ENCODE results near the gene SLC9A9.
"Not testable (repeated sequence)": the region's sequence is repeated elsewhere in the genome, so short reads cannot be mapped to it uniquely, and the experiment has no call there.

Gene SLC9A9

DNA sequence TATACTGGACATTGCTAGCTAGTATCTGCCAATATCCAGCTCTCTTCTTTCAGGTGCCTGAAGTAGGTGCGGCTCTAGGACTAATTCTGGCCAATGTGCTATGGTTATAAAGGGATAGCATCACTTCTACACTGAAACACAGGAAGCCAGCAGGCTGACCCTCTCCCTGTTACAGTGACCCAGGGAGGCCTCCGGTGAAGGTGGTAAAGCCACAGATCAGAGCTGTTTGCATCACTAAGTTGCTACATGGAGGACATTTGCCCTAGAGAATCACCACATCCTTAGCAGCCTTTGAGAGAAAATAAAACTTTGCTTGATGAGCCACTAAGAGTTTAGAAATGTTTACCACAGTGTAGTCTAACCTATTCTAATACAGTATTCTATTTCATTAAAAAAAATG lies 567.3 kb downstream of the SLC9A9 start:
- DNase-seq (ENCODE audit: low spot score) = no peak

DNA sequence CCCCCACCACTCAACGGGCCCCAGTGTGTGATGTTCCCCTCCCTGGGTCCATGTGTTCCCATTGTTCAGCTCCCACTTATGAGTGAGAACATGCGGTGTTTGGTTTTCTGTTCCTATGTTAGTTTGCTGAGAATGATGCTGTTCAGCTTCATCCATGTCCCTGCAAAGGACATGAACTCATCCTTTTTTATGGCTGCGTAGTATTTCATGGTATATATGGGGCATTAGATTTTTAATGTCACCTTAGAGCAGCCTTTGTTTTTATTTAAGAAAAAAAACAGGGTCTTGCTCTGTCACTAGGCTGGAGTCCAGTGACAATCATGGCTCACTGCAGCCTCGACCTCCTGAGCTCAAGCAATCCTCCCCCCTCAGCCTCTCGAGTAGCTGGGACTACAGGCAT lies 568.7 kb downstream of the SLC9A9 start:
- DNase-seq (ENCODE audit: low spot score) = not testable (repeated sequence)

DNA sequence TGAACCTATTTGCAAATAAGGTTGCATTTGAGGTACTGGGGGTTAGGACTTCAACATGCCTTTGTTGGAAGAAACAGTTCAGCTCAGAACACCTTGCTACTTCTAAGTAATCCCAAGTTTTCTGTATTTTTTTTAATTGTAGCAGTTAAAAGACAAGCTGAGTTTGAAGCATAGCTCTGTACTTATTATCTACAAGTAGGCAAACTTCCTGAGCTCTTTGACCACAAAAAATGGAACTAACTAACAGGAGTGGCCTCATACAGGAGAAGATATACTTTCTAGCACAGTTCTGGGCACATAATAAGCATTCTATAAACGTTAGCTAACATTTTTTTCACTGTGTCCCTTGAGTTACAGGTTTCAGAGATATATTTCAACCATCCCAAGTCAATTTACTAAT lies 569.5 kb downstream of the SLC9A9 start:
- DNase-seq (ENCODE audit: low spot score) = no peak

DNA sequence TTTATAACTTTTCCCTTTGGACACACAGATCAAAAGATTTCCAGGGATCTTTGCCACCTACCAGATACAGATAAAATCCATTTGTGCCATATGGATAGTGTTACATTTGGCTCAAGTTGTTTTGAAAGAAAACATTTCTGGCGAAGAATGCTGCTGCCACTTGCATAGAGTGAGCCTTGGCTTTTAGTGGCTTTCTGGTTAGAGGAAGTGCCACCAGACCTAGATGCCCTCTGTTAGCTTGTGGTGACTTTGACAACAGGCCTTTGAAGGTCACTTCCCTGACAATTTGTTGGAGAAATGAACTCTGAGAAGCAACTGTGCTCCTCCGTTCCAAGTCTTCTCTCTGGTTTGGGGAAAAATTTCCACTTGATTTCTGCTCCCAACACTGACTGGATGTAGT lies 570.7 kb downstream of the SLC9A9 start:
- DNase-seq (ENCODE audit: low spot score) = no peak

DNA sequence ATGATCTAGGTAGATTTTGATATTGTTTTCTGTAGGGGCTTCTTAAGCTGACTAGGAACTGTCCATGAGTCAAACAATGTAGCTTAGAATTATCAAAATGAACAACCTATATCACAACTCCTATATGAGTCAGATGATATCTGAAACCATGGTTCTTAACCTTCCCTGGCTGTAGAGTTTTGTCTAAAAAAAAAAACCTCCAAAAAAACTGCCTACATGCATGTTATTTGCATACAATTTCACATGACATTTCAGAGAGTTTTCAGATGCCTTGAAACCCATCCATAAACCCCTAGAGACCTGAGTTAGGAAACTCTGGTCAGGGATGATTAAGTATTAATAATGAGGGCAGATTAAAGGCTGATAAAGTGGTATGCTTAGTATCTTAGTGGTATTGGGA lies 571.7 kb downstream of the SLC9A9 start:
- no peak for DNase-seq (ENCODE audit: low spot score)

DNA sequence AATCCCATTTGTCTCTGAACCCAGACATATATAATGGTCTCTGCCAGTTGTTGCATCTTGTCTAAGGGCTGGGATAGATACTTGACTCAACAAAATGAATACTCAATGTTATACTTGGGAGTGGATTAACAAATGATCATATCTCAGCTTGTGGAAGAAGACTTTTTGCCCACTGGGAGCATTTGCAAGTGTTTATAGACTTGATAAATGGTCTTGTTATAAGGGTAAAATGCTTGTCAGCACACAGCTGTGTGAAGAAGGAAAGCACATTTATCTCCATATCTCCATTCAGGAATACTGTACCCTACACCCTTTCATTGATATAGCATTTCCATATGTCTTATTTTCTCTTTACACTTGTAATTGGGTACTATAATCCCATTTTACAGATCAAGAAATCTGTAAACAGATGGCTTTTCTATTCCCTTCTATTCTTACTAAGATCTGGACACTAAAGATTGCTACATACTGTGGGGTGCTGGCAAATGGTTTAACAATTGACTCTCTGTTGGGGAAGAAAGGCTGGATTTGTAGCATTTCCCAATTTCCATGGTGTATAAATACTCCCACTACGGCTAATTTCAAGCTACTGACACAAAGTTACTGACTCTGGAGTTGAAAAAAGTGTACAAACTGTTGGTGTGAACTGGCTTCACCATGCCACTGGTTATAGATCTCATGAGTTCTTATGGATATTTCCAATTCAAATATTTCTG lies 574.1 kb downstream of the SLC9A9 start:
- DNase-seq (ENCODE audit: low spot score) = no peak

DNA sequence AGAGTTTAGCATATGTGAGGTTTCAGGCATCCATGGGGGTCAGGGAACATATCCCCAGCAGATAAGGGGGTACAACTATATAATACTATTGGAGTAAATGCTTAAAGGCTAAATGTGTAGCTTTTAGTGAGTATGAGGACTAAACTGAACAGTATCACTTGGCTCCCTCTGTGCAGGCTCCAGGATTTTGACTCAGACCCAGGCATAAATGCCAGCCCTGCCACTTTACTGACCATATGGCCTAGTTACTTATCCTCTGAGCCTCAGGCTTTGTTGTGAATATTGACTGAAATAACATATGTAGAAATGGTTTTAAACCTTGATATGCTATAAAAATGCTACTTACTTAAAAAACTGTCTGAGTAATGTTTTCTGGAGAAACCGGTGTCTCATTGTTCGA lies 577.1 kb downstream of the SLC9A9 start:
- no peak for DNase-seq (ENCODE audit: low spot score)

DNA sequence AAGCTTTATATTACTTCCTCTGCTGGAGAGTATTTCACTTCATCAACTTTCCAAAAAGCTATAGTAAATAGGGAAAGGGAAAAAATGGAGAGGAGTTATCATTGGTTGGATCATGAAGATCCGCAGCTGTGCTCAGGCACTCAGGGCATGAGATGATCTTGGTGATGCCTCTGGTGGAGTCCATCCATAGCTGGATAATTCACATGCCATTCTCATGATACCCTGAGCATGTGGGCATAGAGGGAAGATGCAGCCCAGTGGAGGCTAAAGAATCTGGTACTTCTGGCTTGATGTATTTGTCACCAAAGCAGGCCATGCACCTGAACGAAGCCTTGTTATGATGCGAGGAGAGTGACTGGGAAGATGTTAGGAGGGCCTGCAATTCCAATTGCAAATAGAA lies 578.5 kb downstream of the SLC9A9 start:
- DNase-seq (ENCODE audit: low spot score) = no peak

DNA sequence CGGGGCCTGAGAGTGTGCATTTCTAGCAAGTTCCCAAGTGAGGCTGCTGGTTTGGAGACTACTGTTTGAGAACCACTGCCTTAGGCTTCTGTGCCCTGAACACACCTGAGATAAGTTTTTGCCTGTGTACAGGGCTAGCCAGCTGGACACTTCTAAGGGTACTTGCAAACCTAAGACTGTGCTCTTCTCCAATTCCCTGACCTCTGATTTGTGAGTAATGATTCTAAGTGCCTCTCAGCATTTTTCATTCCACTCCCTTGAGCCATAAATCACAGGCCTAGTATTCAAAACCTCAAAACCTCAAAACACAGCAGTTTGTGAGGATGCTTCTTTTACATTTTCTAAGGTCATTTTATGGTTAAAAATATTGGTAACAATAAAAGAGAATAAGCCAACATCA lies 580.3 kb downstream of the SLC9A9 start:
- no peak for DNase-seq (ENCODE audit: low spot score)

DNA sequence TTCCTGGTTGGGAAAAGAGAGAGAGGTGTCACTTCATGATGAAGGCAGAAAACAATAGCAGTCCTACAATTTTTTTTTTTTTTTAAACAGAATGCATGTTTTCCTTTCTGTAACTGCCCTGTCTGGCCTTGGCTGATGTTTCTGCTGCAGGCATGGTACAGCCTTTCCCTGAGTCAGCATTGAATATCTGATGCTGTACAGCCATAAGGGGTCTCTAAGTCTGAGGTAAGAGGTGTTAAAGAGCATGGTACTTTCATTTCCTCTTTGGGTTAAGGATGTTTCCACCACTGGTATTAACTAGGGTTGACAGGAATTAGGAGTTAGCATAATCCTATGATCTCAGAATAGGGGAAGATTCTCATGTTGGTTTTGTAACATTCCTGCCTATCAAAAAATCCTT lies 581.3 kb downstream of the SLC9A9 start:
- DNase-seq (ENCODE audit: low spot score) = no peak

DNA sequence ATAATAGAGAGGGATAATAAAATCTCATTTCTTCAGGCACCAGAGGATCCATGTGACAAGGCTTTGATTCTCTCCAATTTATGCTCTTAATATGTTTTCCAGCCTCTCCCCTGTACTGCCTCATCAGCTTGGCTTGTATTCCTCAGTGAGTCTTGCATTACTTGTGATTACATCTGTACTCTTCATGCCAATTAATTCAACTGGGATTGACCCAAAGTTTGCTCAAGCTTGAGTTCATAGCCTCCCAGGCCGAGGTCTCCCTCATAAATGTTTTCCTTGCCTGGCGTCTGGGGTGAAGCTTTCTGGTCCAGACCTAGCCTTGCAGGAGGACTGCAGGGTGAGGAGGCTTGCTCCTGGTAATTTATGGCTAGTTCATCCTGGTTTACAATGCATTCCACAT lies 581.8 kb downstream of the SLC9A9 start:
- DNase-seq (ENCODE audit: low spot score) = no peak

DNA sequence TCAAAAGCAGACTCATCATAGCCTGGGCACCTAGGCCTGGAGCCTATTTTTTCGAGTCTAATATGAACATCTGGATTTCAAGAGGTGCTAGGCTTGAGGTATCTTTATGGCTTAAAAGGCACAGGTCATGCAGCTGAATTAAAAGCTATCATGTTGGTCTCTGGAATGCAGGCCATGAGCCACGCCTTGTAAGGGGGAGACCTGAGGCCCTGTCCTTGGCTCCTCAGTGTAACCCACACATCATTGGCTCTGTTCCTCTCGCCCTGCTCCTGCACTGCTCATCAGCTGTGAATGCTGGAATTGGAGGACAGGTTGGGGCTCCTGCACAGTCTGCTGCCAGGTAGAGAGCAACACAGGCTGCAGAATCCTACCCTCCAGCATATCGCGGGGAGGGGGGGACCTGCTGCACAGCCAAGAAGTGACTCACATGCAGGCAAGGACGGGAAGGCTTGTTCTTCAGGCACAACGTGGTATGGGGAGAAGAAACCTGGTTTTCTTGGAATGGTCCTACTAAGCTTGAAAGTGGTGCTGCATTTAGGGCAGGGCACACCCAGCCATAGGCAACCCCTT lies 582.7 kb downstream of the SLC9A9 start:
- DNase-seq (ENCODE audit: low spot score) = no peak

DNA sequence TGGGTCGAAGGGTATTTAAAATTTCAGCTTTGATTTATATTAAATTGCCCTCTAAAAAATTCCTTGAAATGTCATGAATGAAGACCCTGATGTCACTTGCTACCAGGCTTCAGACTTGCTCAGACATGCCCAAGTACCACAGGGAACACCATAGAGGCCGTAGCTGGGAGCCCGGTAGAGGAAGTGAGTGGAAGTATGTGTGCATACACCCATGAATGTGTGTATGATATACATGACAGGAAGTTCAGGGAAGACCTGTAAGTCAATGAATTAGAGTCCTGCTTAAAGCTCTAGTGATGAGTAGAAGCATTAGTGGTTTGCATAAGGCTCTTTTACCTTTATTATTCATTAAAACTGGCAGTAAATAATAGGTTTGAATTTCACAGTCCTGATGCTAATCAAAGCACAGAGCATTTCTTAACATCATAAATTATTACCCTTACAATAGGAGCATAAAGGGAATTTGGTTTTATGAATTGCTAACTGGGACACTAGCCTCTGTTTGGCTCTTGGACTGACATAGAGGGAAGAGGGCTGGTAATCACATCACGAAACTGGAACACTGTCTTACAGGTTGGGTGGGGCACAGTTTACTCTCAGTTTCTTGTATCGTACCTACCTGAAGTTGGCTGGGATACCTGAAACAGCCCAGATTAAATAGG lies 584.3 kb downstream of the SLC9A9 start:
- DNase-seq (ENCODE audit: low spot score) = no peak

DNA sequence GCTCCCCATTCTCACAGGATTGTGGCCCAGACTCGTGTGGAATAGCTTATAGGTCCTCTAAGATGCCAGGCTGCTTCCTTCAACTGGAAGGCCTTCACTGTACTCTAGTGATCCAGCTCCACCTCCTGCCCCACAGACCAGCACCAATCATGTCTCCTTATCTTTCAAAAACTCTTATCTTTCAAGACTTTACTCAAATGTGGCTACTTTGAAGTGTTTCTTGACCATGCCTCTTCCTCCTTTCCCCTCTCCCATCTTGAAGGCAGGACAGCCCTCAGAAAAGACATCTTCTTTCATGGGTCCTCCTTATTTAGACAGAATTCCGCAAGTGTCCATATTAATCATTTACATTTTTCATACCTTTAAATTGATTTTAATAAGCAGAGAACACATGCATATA lies 586.4 kb downstream of the SLC9A9 start:
- no peak for DNase-seq (ENCODE audit: low spot score)

DNA sequence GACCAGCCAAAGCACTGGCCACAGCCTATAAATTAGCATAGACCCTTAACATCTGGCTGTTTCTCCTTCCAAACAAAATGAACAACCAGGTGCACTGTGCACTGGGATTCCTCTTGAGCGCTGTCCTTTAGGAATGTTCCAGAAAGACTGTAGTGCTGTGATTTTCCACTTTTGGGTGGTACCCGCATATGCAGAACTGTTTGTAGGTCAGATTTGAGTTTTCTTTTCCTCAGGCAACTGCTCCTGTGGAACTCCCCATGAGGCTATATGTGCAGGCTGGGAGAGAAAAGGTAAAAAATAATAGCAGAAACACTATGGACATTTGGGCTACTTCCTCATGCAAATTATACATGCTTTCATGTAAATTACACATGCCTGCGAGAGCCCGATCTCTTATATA lies 589.6 kb downstream of the SLC9A9 start:
- DNase-seq (ENCODE audit: low spot score) = no peak

DNA sequence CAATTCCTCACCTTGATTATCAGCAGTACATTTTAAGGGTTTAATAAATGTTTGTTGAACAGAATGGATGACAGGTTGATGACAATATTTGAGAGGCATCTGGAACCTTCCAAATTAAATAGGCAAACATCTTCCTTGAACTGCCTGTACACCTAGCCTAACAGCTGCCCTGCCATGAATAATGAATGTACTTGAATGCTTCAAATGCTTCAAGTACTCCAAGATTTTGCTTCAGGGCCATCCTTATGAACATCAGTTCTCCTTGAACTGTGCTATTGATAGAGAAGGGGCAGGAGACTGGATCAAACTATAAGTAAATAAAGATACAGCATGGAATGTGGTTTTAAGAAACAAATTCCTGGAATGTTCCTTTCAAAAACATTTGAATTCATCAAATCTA lies 591.9 kb downstream of the SLC9A9 start:
- DNase-seq (ENCODE audit: low spot score) = no peak

DNA sequence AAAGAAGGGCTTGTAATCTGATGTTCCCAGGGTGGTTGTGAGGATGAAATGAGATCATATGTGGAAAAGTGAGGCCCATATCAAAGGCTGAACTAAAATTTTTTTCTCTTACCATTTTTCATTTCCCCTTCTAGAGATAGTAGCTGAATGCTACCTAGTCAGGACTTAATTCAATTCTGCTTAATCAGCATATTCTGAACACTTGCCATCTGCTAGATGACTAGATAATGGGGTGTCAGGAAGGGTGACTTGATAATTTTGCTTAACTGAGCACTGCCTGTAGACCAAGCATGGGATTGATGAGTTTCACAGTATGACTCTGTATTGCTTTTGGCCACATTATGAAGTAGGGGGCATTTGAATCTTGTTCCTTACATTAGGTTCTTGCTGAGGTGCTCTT lies 592.5 kb downstream of the SLC9A9 start:
- no peak for DNase-seq (ENCODE audit: low spot score)

DNA sequence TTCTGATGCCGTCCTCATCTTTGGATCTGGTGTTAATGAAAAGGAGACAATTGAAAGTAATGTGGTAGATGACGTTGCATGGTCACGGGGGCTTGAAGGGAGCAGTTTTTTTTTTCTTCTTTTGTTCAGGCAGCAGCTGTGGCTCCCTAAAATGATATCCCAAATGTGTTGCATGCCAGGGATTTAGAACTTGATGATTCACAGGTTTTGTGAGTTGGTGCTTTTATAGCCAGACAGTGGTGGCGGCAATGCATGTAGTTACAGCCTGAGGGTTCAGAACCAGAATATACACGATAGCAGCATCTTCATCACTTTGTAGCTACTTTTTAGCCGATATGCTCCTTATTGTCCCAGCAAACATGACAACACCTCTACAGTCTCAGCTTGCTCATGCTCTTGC lies 595.3 kb downstream of the SLC9A9 start:
- no peak for DNase-seq (ENCODE audit: low spot score)

DNA sequence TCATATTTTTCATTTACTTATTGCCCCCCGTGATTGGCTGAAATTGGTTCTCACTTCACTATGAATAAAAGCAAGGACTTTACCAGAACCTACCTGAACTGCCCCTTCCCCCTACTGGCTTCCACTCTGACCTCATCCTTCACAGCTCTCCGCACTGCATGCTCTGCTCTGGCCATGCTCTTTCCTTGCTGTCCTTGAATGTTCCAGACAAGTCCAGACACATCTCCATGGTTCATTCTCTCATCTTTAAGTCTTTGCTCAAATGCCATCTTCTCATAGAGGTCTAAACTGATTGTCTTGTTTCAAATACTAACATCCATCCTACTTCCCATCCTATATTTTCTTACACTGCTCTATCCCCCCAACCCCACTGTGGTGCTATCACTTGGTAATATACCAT lies 599.3 kb downstream of the SLC9A9 start:
- no peak for DNase-seq (ENCODE audit: low spot score)

DNA sequence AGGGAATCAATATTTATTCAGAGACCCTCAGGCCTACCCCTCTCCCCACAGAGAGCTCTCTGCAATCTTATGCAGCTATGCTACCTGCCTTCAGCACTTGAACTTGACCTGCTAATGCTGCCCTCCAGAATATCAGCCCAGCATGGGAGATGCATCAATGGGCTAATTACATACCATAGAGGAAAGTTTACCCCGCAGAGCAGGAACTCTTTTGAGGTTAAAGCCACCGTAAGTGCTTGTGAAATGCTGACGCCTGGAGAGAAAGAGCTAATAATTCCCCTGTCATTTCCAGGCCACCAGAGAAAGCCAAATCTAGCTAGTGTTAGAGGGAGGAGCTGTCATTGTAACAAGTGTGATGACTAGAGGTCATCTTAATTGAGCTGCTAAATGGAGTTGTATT lies 601.2 kb downstream of the SLC9A9 start:
- DNase-seq (ENCODE audit: low spot score) = no peak

DNA sequence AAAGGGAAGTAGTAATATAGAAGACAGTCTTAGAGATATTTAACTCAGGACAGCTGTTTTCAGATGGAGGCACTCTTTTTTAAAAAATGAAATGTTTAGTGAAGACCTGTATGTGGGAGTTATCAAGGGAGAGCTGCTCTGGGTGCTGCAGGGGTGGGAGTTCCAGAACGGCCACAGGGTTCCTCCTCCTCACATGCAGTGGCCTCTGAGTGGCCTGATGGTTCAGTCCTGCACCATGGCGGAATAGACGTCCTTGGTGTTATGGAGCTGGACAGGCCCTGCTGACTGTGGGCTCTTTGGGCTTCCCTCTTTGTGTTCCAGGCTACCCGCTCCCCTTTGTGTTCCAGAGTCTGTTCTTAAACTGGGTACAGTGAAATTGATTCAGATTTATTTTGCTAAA lies 602.6 kb downstream of the SLC9A9 start:
- no peak for DNase-seq (ENCODE audit: low spot score)

DNA sequence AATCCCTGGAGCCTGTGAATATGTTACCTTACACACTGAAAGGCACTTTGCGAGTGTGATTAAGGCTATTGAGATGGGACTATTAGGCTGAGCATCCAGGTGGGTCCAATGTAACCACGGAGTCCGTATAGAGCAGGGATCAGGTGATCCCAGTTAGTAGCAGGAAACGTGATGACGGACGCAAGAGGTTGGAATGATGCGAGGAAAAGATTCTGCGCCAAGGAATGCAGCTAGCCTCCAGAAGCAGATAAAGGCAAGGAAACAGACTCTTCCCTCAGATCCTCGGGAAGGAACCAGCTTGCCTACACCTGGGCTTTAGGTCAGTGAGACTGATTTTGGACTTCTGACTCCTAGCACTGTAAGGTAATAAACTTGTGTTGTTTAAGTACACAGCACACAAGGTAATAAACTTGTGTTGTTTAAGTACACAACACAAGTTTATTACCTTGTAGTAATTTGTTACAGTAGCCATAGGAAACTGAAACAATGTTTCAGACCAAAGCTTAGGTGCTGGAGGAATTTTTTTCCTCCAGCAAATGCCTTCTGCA lies 603.7 kb downstream of the SLC9A9 start:
- no peak for DNase-seq (ENCODE audit: low spot score)

DNA sequence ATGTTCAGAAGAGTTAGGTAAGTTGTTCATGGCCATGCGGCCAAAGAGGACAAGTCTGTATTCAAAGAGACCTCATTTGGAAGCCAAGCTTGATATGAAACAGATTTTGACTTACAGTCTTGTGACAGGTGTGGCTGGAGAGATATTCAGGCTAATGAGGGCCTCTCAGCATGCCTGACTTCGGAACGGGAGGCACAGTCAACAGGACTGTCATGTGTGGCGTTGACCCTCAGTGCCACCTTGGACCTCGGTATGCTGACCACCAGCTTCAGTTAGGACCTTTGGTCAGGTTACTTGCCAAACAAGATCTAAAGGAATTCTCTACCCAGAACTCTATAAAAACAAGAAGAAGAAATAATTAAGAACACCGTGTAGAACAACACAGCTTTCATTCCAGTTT lies 604.6 kb downstream of the SLC9A9 start:
- no peak for DNase-seq (ENCODE audit: low spot score)

DNA sequence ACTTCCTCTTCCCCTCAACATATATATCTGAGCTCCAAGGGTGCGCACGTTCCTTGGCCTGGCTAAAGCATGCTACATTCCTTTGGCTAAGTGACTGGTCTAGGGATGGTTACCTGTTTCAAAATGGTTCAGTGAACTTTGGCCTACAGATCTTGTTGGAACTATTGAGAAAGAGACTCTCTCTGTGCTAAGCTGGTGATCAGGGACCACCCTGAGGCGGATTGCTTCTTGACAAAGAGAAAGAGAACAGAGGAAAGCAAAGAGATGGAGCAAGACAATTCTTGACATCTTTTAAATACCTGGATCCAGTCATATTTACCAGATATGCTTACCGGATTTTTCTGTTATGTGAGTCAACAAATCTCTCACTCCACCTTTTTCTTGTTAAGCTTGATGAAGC lies 605.6 kb downstream of the SLC9A9 start:
- no peak for DNase-seq (ENCODE audit: low spot score)
